Ectodermal cell (in vitro differentiated cells): Measurements from ENCODE around the gene SLC25A1. TPM values are rescaled to one million over a fixed set of nuclear protein-coding genes. Genes with fewer than 3 reads are reported as not detected.

Source experiments
- H3K27ac ChIP-seq: 2 replicates; pipeline ENCODE4 v1.7.0; 2013; ENCODE audit warnings: mild to moderate bottlenecking, low read depth, low read length; ENCODE audit not compliant: insufficient read depth, poor library complexity, severe bottlenecking
- H3K27me3 ChIP-seq: 2 replicates; pipeline ENCODE4 v1.7.0; 2013; ENCODE audit warnings: mild to moderate bottlenecking, low read length; ENCODE audit not compliant: insufficient read depth, control insufficient read depth, poor library complexity, severe bottlenecking
- H3K36me3 ChIP-seq: one replicate; pipeline ENCODE4 v1.7.0; 2013; ENCODE audit warnings: low read length; ENCODE audit not compliant: control insufficient read depth, insufficient read depth
- H3K4me1 ChIP-seq: one replicate; pipeline ENCODE4 v1.7.0; 2013; ENCODE audit warnings: low read length; ENCODE audit not compliant: control insufficient read depth, insufficient read depth
- H3K4me3 ChIP-seq: 2 replicates; pipeline ENCODE4 v1.7.0; 2013; ENCODE audit warnings: low read depth, low read length, control low read depth; ENCODE audit not compliant: insufficient read depth
- H3K9me3 ChIP-seq: 2 replicates; pipeline ENCODE4 v1.7.0; 2013; ENCODE audit warnings: mild to moderate bottlenecking, low read length, moderate library complexity; ENCODE audit not compliant: control insufficient read depth
- WGBS, 2 experiments: methylation state at CpG; one replicate each; pipeline ENCODE4 v1.1.7; 2013; ENCODE audit warnings: missing lambda C conversion rate in 2 of 2; 5-methylcytosine and 5-hydroxymethylcytosine counted together
- polyA plus RNA-seq, 4 experiments: library from polyadenylated mRNA; stranded (reverse); fragments of 50-300 nt; gene quantifications; one replicate each; pipeline ENCODE4 v1.2.3, GENCODE V29; 2013

Gene SLC25A1
- 89.6 TPM for polyA plus RNA-seq (2013, experiment 1 of 4)
- polyA plus RNA-seq (2013, experiment 2 of 4) = 79.9 TPM
- 70.3 TPM for polyA plus RNA-seq (2013, experiment 3 of 4)
- 66.1 TPM for polyA plus RNA-seq (2013, experiment 4 of 4)

GRCh38 chr22:19178657-19179496, at the start of gene SLC25A1:
TSS of gene SLC25A1 (minus strand) at chr22:19178736. CDS start at chr22:19178673, 63 bp downstream.
- peaks cover 2% of the 10 kb centered on the region for H3K36me3 ChIP-seq
- H3K27me3 ChIP-seq = no peaks in the 10 kb centered on the region
- 0 to 1% methylated on average over 86 of the region's 86 CpGs for WGBS, 2 experiments
- H3K4me3 ChIP-seq = peak within 1 kb of the TSS; percentile 78
- no peaks in the 10 kb centered on the region for H3K9me3 ChIP-seq
- H3K4me1 ChIP-seq = peaks cover 23% of the 10 kb centered on the region
- H3K27ac ChIP-seq = peak within 1 kb of the TSS; percentile 48

GRCh38 chr22:19228179-19228578, 49.6 kb upstream of the SLC25A1 start:
- Histone ChIP-seq H3K9me3 (no peaks in the 10 kb centered on the region), H3K4me1 (no peaks in the 10 kb centered on the region), H3K4me3 (no peak overlapping the region), H3K27me3 (no peaks in the 10 kb centered on the region), H3K36me3 (peaks cover 3% of the 10 kb centered on the region), H3K27ac (no peak overlapping the region)
- 93 to 96% methylated on average over 4 of the region's 4 CpGs for WGBS, 2 experiments

GRCh38 chr22:19226428-19226827, 47.9 kb upstream of the SLC25A1 start:
- H3K36me3 ChIP-seq = peaks cover 12% of the 10 kb centered on the region
- H3K27ac ChIP-seq = no peak overlapping the region
- no peaks in the 10 kb centered on the region for H3K9me3 ChIP-seq
- no peak overlapping the region for H3K4me3 ChIP-seq
- H3K27me3 ChIP-seq = no peaks in the 10 kb centered on the region
- H3K4me1 ChIP-seq = no peaks in the 10 kb centered on the region

- Histone ChIP-seq H3K4me3 (no peak overlapping the region), H3K27ac (no peak overlapping the region), H3K27me3 (no peaks in the 10 kb centered on the region), H3K4me1 (no peaks in the 10 kb centered on the region), H3K36me3 (peaks cover 12% of the 10 kb centered on the region), H3K9me3 (no peaks in the 10 kb centered on the region)
- 93 to 94% methylated on average over 3 of the region's 3 CpGs for WGBS, 2 experiments
Measured at GRCh38 chr22:19225560-19225959, 47.0 kb upstream of the SLC25A1 start.

- no peak overlapping the region for H3K27ac ChIP-seq
- H3K9me3 ChIP-seq = no peaks in the 10 kb centered on the region
- H3K27me3 ChIP-seq = no peaks in the 10 kb centered on the region
- peaks cover 12% of the 10 kb centered on the region for H3K36me3 ChIP-seq
- no peak overlapping the region for H3K4me3 ChIP-seq
- WGBS, 2 experiments = 93 to 94% methylated on average over 7 of the region's 7 CpGs
- no peaks in the 10 kb centered on the region for H3K4me1 ChIP-seq
Measured at GRCh38 chr22:19224985-19225384, 46.4 kb upstream of the SLC25A1 start.

GRCh38 chr22:19224557-19224956, 46.0 kb upstream of the SLC25A1 start:
- Histone ChIP-seq H3K4me1 (no peaks in the 10 kb centered on the region), H3K9me3 (no peaks in the 10 kb centered on the region), H3K36me3 (peaks cover 11% of the 10 kb centered on the region), H3K27ac (no peak overlapping the region), H3K4me3 (no peak overlapping the region), H3K27me3 (no peaks in the 10 kb centered on the region)
- WGBS, 2 experiments = 90 to 91% methylated on average over 5 of the region's 5 CpGs

DNA sequence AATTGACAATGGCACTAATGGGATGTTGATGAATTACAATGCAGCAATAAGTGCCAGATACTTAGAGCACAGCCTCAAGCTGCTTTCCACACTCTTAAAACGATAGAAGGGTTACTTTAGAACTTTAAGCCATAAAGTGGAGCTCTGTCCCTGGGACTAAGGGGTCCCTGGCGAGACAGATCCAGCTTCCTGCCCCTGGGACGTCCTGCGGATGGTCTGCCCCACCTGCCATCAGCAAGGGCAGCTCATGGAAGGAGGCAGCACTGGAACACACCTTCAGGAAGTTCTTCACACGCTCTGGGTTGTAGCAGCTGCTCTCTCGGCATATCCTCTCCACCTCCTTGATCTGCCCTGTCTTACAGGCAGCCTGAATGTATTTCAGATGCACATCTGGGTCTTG, 45.1 kb upstream of the SLC25A1 start:
- 92 to 93% methylated on average over 6 of the region's 6 CpGs for WGBS, 2 experiments
- Histone ChIP-seq H3K27me3 (no peaks in the 10 kb centered on the region), H3K36me3 (peaks cover 8% of the 10 kb centered on the region), H3K4me3 (no peak overlapping the region), H3K9me3 (no peaks in the 10 kb centered on the region), H3K4me1 (peaks cover under 1% of the 10 kb centered on the region), H3K27ac (no peak overlapping the region)

GRCh38 chr22:19223110-19223509, 44.6 kb upstream of the SLC25A1 start:
- 94% methylated on average over 9 of the region's 9 CpGs for WGBS, 2 experiments
- H3K4me3 ChIP-seq = no peak overlapping the region
- H3K9me3 ChIP-seq = no peaks in the 10 kb centered on the region
- peaks cover 4% of the 10 kb centered on the region for H3K4me1 ChIP-seq
- H3K27ac ChIP-seq = no peak overlapping the region
- H3K36me3 ChIP-seq = peaks cover 8% of the 10 kb centered on the region
- no peaks in the 10 kb centered on the region for H3K27me3 ChIP-seq

DNA sequence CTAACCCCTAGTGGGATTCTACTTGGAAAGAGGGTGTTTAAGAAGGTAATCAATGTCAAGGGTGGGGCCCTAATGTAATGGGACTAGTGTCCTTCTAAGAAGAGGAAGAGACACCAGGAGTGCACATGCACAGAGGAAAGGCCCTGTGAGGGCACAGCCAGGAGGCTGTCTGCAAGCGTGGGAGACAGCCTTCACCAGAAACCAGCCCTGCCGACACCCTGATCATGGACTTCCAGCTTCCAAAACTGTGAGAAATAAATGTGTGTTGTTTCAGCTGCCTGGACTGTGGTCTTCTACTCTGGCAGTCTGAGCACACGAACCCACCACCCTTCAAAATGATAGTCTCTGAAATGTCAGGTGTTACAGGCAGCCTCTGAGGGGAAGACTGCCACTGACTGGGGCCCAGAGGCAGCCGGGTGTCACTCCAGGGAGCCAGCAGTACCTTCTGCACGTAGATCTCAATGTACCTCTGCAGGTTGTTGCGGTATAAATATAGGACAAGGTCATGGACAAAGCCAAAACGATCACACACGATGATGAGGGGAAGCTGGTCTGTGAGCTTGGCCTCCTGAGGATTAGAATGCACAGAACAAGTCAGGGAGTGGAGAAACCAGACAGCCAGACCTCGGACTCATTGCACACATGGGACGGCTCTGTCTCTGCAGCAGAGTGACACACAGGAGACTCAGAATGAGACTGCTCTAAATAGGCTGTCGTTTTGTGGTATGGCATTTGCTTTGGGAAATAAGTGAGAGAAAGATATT, 43.9 kb upstream of the SLC25A1 start:
- WGBS, 2 experiments = 92 to 94% methylated on average over 11 of the region's 11 CpGs
- Histone ChIP-seq H3K9me3 (no peaks in the 10 kb centered on the region), H3K27me3 (no peaks in the 10 kb centered on the region), H3K4me1 (peaks cover 4% of the 10 kb centered on the region), H3K4me3 (no peak overlapping the region), H3K36me3 (peaks cover 8% of the 10 kb centered on the region), H3K27ac (no peak overlapping the region)

DNA sequence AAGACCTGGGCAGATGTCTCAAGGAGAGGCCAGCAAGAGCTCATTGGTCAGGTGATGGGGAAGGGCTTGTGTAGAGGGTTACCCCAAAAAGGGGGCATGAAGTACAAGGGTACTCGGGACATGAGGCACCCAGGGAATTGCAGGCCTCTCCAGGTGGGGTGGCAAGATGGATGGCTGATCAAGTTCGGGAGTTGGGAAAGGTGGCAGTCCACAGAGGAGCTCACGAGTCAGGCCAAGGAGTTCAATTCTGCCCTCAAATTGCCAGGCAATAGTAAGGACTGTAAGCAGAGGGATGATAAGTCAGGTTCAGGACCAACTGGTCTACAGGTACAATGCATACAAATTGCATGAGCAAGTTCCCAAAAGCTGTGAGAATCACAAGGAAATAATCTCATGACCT, 42.3 kb upstream of the SLC25A1 start:
- H3K4me3 ChIP-seq = no peak overlapping the region
- H3K27me3 ChIP-seq = no peaks in the 10 kb centered on the region
- WGBS, 2 experiments = 91 to 92% methylated on average over 3 of the region's 3 CpGs
- peaks cover 8% of the 10 kb centered on the region for H3K36me3 ChIP-seq
- no peak overlapping the region for H3K27ac ChIP-seq
- peaks cover 4% of the 10 kb centered on the region for H3K4me1 ChIP-seq
- H3K9me3 ChIP-seq = no peaks in the 10 kb centered on the region
